NCI-H2107 (cell line): Measurements from ENCODE around the gene FSTL1.

ENCODE experiments used
- DNase-seq: peaks from one replicate; lab custom pipeline; 2025; lab: John Stamatoyannopoulos, UW

The FSTL1 gene

GRCh38 chr3:120468635-120469295 lies 18.0 kb upstream of the FSTL1 start:
- no peak for DNase-seq

GRCh38 chr3:120462409-120462959 lies 11.7 kb upstream of the FSTL1 start:
- no peak for DNase-seq

GRCh38 chr3:120461416-120461815 lies 10.6 kb upstream of the FSTL1 start:
- DNase-seq: no peak

- DNase-seq: no peak
These were observed 10.1 kb upstream of the FSTL1 start for GRCh38 chr3:120460862-120461261.

- no peak for DNase-seq
These were observed 9.5 kb upstream of the FSTL1 start for GRCh38 chr3:120460181-120460790.

- DNase-seq: no peak
These were observed 8.4 kb upstream of the FSTL1 start for GRCh38 chr3:120459196-120459595.

- peak; percentile 74 for DNase-seq
These were observed 7.0 kb upstream of the FSTL1 start for GRCh38 chr3:120457827-120458226.

- DNase-seq: no peak
These were observed 3.4 kb upstream of the FSTL1 start for GRCh38 chr3:120454076-120454689.

- DNase-seq: no peak
These were observed 2.0 kb upstream of the FSTL1 start for GRCh38 chr3:120452816-120453215.

- DNase-seq: no peak
These were observed 1.0 kb upstream of the FSTL1 start for GRCh38 chr3:120451806-120452205.

- no peak for DNase-seq
These were observed 525 bp upstream of the FSTL1 start for GRCh38 chr3:120451272-120451761.

- no peak for DNase-seq
These were observed 842 bp downstream of the FSTL1 start for GRCh38 chr3:120449701-120450599.

- DNase-seq: no peak
These were observed 1.5 kb downstream of the FSTL1 start for GRCh38 chr3:120449251-120449650.

GRCh38 chr3:120448756-120449155 lies 2.0 kb downstream of the FSTL1 start:
- no peak for DNase-seq

GRCh38 chr3:120446891-120447668 lies 3.7 kb downstream of the FSTL1 start:
- no peak for DNase-seq

GRCh38 chr3:120445654-120446053 lies 5.1 kb downstream of the FSTL1 start:
- no peak for DNase-seq

GRCh38 chr3:120443626-120444123 lies 7.1 kb downstream of the FSTL1 start:
- no peak for DNase-seq

GRCh38 chr3:120442975-120443517 lies 7.7 kb downstream of the FSTL1 start:
- DNase-seq: no peak

- DNase-seq: no peak
These were observed 9.0 kb downstream of the FSTL1 start for GRCh38 chr3:120441776-120442175.

GRCh38 chr3:120440762-120441161 lies 10.0 kb downstream of the FSTL1 start:
- no peak for DNase-seq
